Endodermal cell (in vitro differentiated cells): ENCODE measurements around the gene CSF2. TPM values are rescaled to one million over a fixed set of nuclear protein-coding genes. Genes with fewer than 3 reads are reported as not detected.

Experiments used
- DNase-seq: peaks from one replicate; pipeline ENCODE4 v3.0.0-alpha.2; 2017
- H3K27ac ChIP-seq: 2 replicates; pipeline ENCODE4 v1.5.1; 2013; ENCODE audit warnings: mild to moderate bottlenecking, low read depth, low read length, moderate library complexity
- H3K27me3 ChIP-seq: 2 replicates; pipeline ENCODE4 v1.6.1; 2013; ENCODE audit warnings: mild to moderate bottlenecking, low read length, moderate library complexity; ENCODE audit not compliant: insufficient read depth, control insufficient read depth, poor library complexity, severe bottlenecking
- H3K36me3 ChIP-seq: 2 replicates; pipeline ENCODE4 v1.7.0; 2013; ENCODE audit warnings: mild to moderate bottlenecking, low read length, moderate library complexity; ENCODE audit not compliant: control insufficient read depth, insufficient read depth
- H3K4me1 ChIP-seq: one replicate; pipeline ENCODE4 v1.7.0; 2013; ENCODE audit warnings: low read length; ENCODE audit not compliant: control insufficient read depth, insufficient read depth
- H3K4me3 ChIP-seq: 2 replicates; pipeline ENCODE4 v1.5.1; 2013; ENCODE audit warnings: mild to moderate bottlenecking, low read length, moderate library complexity
- H3K9ac ChIP-seq: 2 replicates; pipeline ENCODE4 v1.6.1; 2013; ENCODE audit warnings: mild to moderate bottlenecking, low read length, moderate library complexity; ENCODE audit not compliant: poor library complexity, severe bottlenecking; ENCODE audit errors: extremely low read depth
- H3K9me3 ChIP-seq: 2 replicates; pipeline ENCODE4 v1.6.1; 2013; ENCODE audit warnings: mild to moderate bottlenecking, low read length, moderate library complexity; ENCODE audit not compliant: control insufficient read depth
- H3K27ac Mint-ChIP-seq: 2 replicates; pipeline ENCODE4 v1.8.0; 2020; ENCODE audit warnings: mixed read lengths
- H3K27me3 Mint-ChIP-seq: 2 replicates; pipeline ENCODE4 v1.8.0; 2021; ENCODE audit warnings: mild to moderate bottlenecking, mixed read lengths; ENCODE audit not compliant: insufficient read depth
- H3K36me3 Mint-ChIP-seq: 2 replicates; pipeline ENCODE4 v1.8.0; 2020; ENCODE audit warnings: low read depth, mixed read lengths
- H3K4me1 Mint-ChIP-seq: 2 replicates; pipeline ENCODE4 v1.8.0; 2020; ENCODE audit warnings: mixed read lengths
- H3K4me3 Mint-ChIP-seq: 2 replicates; pipeline ENCODE4 v1.8.0; 2020; ENCODE audit warnings: mild to moderate bottlenecking, moderate library complexity, mixed read lengths
- H3K9me3 Mint-ChIP-seq: 2 replicates; pipeline ENCODE4 v1.8.0; 2020; ENCODE audit warnings: mild to moderate bottlenecking, mixed read lengths
- WGBS, 2 experiments: methylation state at CpG; one replicate each; pipeline versions ENCODE4 v1.1.5 to v1.1.7; 2013; ENCODE audit warnings: missing lambda C conversion rate in 2 of 2, mixed read lengths in 1 of 2; ENCODE audit not compliant: insufficient coverage in 1 of 2, insufficient read length in 1 of 2; 5-methylcytosine and 5-hydroxymethylcytosine counted together
- total RNA-seq, 2 donors: library from RNA; stranded (reverse); fragmentation: NEBNext Ultra II Directional in 1 of 2; extraction: Animal tissue kit (Norgen Biotek cat#: 25700) in 1 of 2; gene quantifications; 2 replicates in 1 of 2; 3 replicates in 1 of 2; pipeline ENCODE4 v1.2.1, GENCODE V29; 2021
- TF ChIP-seq, protein P1 (sequence below): fragments of 200-600 bp; sonication (generic); conservative IDR thresholded peaks from 2 replicates; pipeline ENCODE4 v1.5.0; 2021; ENCODE audit warnings: antibody characterized with exemption, mild to moderate bottlenecking

The CSF2 gene
- total RNA-seq, 2 donors from 2014 or later = not detected

DNA sequence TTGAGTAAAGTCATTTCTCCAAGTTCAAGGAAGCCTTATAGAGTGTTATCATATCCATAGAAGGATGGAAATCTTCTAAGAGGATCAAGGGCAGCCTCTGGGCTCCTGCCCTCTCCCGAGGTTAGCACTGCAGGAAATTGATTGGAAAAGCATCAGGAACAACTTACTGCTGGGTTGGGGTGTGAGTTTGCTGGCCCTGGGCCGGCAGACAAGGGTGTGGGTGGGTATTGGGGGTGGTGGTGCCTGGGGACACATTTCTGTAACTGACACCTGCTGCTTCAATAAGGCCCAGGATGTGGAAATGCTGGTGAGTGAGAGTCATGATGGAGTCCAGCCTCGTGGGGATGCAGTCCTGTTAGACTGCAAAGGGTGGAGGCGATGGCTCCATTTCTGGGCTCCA is 5.5 kb downstream of the CSF2 start:
- DNase-seq = no peak
- no peak overlapping the region for H3K27ac Mint-ChIP-seq
- peaks cover 6% of the 10 kb centered on the region for H3K4me1 Mint-ChIP-seq
- H3K9ac ChIP-seq = no peak overlapping the region
- no peaks in the 10 kb centered on the region for H3K27me3 Mint-ChIP-seq
- H3K27me3 ChIP-seq = no peaks in the 10 kb centered on the region
- no peak overlapping the region for H3K4me3 ChIP-seq
- no peaks in the 10 kb centered on the region for H3K9me3 ChIP-seq
- WGBS, 2 experiments = 81 to 90% methylated on average over 2 to 4 of the region's 4 CpGs
- H3K4me3 Mint-ChIP-seq = no peak overlapping the region
- no peaks in the 10 kb centered on the region for H3K9me3 Mint-ChIP-seq
- H3K36me3 Mint-ChIP-seq = no peaks in the 10 kb centered on the region
- TF ChIP-seq, protein P1, sequence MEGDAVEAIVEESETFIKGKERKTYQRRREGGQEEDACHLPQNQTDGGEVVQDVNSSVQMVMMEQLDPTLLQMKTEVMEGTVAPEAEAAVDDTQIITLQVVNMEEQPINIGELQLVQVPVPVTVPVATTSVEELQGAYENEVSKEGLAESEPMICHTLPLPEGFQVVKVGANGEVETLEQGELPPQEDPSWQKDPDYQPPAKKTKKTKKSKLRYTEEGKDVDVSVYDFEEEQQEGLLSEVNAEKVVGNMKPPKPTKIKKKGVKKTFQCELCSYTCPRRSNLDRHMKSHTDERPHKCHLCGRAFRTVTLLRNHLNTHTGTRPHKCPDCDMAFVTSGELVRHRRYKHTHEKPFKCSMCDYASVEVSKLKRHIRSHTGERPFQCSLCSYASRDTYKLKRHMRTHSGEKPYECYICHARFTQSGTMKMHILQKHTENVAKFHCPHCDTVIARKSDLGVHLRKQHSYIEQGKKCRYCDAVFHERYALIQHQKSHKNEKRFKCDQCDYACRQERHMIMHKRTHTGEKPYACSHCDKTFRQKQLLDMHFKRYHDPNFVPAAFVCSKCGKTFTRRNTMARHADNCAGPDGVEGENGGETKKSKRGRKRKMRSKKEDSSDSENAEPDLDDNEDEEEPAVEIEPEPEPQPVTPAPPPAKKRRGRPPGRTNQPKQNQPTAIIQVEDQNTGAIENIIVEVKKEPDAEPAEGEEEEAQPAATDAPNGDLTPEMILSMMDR = no peak
- no peak overlapping the region for H3K27ac ChIP-seq
- H3K4me1 ChIP-seq = no peaks in the 10 kb centered on the region
- H3K36me3 ChIP-seq = no peaks in the 10 kb centered on the region

DNA sequence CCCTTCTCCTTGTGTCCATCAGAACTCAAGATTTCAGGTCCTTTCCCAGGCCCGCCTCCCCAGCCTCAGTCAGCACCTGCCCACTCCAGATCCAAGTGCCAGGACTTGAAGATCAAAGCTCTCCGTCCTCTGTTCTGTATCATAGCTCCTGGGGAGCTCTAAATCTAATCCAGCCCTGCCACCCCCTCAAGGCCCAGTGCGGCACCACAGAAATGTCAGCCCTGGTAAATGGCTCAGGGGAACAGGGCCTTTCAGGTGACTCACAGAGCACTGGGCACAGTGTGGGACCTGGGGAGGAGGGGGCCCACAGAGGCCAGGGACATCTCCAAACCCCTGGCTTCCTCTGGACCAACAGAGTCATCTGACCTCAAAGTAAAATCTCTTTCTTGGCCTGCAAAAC is 6.0 kb downstream of the CSF2 start:
- TF ChIP-seq, protein P1 = no peak
- no peaks in the 10 kb centered on the region for H3K27me3 ChIP-seq
- no peaks in the 10 kb centered on the region for H3K36me3 Mint-ChIP-seq
- H3K4me1 Mint-ChIP-seq = peaks cover 5% of the 10 kb centered on the region
- no peak overlapping the region for H3K9ac ChIP-seq
- H3K27ac ChIP-seq = no peak overlapping the region
- H3K36me3 ChIP-seq = no peaks in the 10 kb centered on the region
- H3K4me3 Mint-ChIP-seq = no peak overlapping the region
- no peaks in the 10 kb centered on the region for H3K27me3 Mint-ChIP-seq
- WGBS, 2 experiments = 73% methylated on average over 3 of the region's 3 CpGs; no CpG with 5 or more reads in 1 of the 2 experiments
- H3K4me1 ChIP-seq = no peaks in the 10 kb centered on the region
- H3K9me3 Mint-ChIP-seq = no peaks in the 10 kb centered on the region
- no peak overlapping the region for H3K4me3 ChIP-seq
- H3K9me3 ChIP-seq = no peaks in the 10 kb centered on the region
- no peak for DNase-seq
- H3K27ac Mint-ChIP-seq = no peak overlapping the region

DNA sequence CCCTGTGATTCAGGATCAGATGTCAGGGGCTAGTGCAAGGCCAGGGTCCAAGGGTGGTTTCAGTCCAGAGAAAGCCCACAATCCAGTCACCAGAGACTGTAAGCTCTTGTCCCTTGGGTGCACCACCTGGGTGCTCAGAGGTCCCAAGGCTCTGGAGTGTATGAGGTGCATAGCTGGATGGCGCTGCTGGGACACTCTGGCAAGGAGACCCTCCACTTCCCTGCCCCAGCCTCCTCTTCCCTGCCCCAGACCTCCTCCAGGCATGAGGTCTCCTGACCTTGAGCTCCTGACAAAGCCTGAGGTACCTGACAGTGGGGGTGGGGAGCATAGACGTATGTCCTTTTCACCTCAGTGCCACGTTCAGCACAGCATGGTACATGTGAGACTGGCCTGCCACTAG is 7.0 kb downstream of the CSF2 start:
- DNase-seq = no peak
- Histone ChIP-seq H3K4me3 (no peak overlapping the region), H3K27ac (no peak overlapping the region), H3K36me3 (no peaks in the 10 kb centered on the region), H3K9me3 (no peaks in the 10 kb centered on the region), H3K9ac (no peak overlapping the region), H3K27me3 (no peaks in the 10 kb centered on the region), H3K4me1 (no peaks in the 10 kb centered on the region)
- no peaks in the 10 kb centered on the region for H3K27me3 Mint-ChIP-seq
- no peak overlapping the region for H3K4me3 Mint-ChIP-seq
- H3K36me3 Mint-ChIP-seq = no peaks in the 10 kb centered on the region
- no peaks in the 10 kb centered on the region for H3K4me1 Mint-ChIP-seq
- no peak overlapping the region for H3K27ac Mint-ChIP-seq
- TF ChIP-seq, protein P1 = no peak
- no peaks in the 10 kb centered on the region for H3K9me3 Mint-ChIP-seq
- WGBS, 2 experiments = 89% methylated on average over 2 to 3 of the region's 3 CpGs
